Measurements from ENCODE around the gene BRPF3.

BRPF3 gene

GRCh38 chr6:36196113-36196879, at the start of gene BRPF3:
Gene BRPF3, plus strand, starts transcription at chr6:36196744. Its CDS starts 3,579 bp downstream, at chr6:36200323.
- no peak for FAIRE-seq
- DNase-seq (ENCODE audit: low spot score) = peak; percentile 45

GRCh38 chr6:36147294-36147693, 49.2 kb upstream of the BRPF3 start:
- FAIRE-seq (no peak), DNase-seq (ENCODE audit: low spot score) (no peak)

DNA sequence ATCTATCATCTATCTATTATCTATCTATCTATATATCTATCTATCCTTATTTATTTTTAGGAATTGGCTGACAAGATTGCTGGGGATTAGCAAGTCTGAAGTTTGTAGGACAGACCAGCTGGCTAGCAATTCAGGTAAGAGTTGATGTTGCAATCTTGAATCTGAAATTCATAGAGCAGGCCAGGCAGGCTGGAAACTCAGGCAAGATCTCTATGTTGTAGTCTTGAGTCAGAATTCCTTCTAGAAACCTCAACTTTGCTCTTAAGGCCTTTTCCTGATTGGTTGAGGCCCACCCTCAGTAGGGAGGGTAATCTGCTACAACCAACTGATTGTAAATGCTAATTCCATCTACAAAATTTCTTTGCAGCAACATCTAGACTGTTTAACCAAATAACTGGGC, 47.1 kb upstream of the BRPF3 start:
- FAIRE-seq = no peak
- DNase-seq (ENCODE audit: low spot score) = no peak

DNA sequence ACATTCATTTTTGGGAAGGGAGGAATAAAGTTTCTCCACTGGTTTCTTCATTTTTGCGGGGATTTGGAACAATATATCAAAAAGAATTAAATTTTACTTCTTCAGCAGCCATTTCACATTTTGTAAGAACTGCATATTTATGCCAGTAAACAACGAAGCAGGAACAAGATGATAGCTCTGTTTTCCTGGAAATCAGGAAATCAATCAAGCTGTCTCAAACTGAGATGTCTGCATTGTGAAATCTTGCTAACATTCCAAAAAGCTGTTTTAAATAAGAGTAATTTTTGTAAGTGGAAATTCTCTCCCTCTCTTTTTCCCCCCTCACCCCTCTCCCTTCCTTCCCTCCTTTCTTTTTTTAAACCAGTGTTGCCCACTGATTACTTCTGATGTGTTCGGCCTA, 46.3 kb upstream of the BRPF3 start:
- FAIRE-seq (no peak), DNase-seq (ENCODE audit: low spot score) (no peak)

DNA sequence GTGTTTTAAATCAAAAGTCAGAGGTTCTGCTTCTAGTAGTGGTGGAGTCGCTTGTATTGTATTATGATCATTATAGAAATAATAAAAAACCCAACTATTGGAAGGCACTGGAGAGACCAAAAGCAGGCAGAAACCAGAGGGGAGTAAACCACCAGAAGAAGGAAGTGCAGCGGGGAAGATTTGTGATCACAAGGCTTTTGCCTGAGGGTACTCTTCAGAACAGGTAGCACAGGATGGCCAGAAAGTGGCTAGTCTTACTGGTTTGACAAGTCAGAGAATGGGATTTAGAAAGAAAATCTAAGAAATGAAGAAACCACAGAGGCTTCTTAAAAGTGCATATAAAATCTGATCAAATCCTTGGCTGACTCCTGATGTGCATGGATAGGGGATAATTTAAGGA, 42.3 kb upstream of the BRPF3 start:
- DNase-seq (ENCODE audit: low spot score) = no peak
- FAIRE-seq = no peak

GRCh38 chr6:36155662-36156061, 40.9 kb upstream of the BRPF3 start:
- no peak for FAIRE-seq
- no peak for DNase-seq (ENCODE audit: low spot score)

GRCh38 chr6:36160147-36160760, 36.3 kb upstream of the BRPF3 start:
- no peak for DNase-seq (ENCODE audit: low spot score)
- FAIRE-seq = no peak

DNA sequence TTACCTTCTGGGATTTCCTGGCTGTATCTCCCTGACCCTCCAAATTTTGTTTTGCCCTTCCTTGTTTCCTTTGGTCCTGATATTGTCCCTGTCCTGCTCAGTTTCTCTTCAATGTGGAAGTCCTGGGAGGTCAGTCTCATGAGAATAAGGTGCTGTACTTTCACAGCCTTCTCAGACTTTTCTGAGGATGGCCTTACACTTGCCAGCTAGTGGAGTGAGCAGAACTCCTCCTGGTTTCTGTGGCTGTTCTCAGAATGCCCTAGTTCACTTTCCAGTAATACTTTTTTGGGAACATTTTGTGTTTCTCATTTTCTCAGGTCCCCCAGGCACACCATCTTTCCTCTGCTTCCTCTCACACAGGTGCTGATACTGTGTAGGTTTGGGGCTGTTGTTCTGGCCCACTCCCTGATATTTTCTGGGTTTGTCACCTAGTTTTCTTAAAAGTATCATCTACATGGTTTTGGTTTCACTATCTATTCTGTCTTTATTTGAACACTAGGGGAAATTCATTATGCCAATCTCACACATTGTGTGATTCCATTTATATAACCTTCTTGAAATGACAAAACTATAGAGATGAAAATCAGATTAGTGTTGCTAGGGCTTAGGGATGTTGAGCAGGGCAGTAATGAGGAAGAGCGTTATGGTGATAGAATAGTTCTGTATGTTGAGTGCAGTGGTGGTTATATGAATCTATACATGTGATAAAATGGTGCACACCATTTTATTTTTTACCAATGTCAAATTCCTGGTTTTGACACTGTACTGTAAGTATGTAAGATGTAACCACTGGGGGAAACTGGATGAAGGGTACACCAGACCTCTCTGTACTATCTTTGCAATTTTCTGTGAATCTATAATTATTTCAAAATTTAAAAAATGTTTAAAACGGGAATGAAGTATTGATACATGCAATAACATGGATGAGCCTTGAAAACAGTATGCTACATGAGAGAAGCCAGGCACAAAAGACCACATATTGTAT, 27.2 kb upstream of the BRPF3 start:
- DNase-seq (ENCODE audit: low spot score) = no peak
- FAIRE-seq = no peak

GRCh38 chr6:36170704-36171103, 25.8 kb upstream of the BRPF3 start:
- FAIRE-seq (no peak), DNase-seq (ENCODE audit: low spot score) (no peak)

DNA sequence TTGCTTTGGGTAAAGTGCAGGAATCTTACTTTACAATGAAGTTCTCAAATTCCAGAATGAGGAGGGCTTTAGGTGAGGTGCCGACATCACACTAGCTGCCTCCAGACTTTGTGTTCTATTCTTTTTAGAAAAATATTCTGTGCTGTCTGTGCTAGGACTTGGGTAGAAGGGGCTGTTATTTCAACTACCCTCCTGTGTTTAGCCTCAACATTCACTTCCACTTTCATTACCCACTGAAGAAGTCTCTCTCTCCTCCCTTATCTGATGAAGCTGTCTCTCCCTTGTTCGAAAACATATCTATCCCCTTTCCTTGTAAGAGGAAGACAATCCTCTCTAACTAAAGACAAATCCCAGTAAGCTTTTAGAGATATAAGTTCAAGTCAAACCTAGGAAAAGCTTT, 25.0 kb upstream of the BRPF3 start:
- DNase-seq (ENCODE audit: low spot score) (no peak), FAIRE-seq (no peak)

DNA sequence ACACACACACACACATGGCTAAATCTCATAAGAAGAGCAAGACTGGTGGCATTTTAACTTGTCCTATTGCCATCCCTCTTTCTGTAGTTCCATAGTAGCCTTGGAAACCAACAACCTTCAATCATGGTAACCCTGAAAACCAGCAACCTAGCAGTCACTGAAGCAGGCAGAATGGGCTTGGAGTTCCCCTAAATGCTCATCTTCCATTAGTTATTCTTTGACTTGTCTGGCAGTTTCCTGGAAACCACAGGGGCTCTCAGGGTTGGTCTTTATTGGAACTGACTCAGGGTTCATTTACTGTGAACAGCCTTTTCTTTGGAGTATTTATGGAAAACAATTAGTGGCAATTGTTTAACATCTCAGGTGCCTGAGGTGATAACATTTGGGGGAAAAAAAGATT, 19.4 kb upstream of the BRPF3 start:
- DNase-seq (ENCODE audit: low spot score) (peak; percentile 67), FAIRE-seq (peak; percentile 81)

GRCh38 chr6:36178544-36178943, 18.0 kb upstream of the BRPF3 start:
- FAIRE-seq = no peak
- DNase-seq (ENCODE audit: low spot score) = no peak

DNA sequence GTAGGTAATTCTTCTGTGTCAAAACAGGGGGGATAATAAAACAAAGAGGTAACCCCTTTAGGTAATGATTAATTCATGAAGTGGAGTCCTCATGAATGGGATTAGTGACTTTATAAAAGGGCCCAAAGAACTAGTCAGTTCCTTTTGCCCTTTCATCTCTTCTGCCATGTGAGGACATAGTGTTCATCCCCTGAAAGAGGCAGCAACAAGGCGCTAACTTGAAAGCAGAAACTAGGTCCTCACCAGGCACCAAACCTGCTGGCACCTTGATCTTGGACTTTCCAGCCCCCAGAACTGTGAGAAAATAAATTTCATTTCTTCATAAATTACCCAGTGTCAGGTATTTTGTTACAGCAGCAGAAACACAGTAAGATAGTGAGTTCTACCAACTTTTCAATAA, 16.4 kb upstream of the BRPF3 start:
- DNase-seq (ENCODE audit: low spot score) (no peak), FAIRE-seq (no peak)

GRCh38 chr6:36184311-36184710, 12.2 kb upstream of the BRPF3 start:
- DNase-seq (ENCODE audit: low spot score) (no peak), FAIRE-seq (no peak)

DNA sequence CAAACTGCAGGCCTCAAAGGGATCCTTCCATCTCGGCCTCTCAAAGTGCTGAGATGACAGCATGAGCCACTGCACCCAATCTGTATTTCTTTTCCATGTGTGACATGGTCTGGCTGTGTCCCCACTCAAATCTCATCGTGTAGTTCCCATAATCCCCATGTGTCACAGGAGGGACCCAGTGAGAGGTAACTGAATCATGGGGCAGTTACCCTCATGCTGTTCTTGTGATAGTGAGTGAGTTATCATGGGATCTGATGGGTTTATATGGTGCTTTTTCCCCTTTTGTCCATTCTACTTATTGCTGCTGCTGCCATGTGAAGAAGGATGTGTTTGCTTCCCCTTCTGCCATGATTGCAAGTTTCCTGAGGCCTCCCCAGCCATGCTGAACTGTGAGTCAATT, 10.3 kb upstream of the BRPF3 start:
- no peak for DNase-seq (ENCODE audit: low spot score)
- FAIRE-seq = no peak

- FAIRE-seq (no peak), DNase-seq (ENCODE audit: low spot score) (no peak)
These were observed 9.1 kb upstream of the BRPF3 start for GRCh38 chr6:36187446-36187845.

GRCh38 chr6:36195471-36196112, 952 bp upstream of the BRPF3 start:
- DNase-seq (ENCODE audit: low spot score) (no peak), FAIRE-seq (no peak)

DNA sequence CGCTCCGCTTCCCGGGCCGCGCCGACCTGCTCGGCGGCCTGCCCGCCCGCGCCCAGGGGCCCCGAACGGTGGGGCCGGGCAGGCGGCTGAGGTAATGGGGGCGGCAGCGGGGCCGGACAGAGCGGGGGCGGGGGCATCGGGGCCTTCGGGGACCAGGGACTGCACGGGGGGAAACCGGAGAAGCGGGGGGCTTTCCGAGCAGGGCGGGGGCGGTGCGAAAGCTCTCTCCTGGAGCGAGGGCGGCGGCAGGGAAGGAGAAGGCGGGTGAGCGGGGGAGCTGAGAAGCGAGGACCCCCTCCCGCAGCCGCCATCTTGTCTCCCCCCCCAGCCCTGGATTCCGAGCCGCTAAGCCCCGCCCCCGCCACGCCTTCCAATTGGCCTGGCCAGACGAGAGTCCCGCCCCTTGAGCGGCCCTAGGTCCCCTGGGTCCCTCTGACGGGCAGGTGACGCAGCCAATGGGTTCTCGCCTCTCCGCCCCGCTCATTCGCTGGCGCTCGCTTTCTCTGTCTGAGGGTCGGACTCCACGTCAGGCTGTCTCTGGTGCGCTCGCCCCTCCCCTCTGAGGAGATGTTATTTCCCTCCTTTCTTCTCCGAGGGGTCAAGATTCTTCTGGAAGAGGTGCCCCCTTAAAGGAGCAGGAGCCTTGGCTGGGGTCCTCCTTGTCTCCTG, 470 bp downstream of the BRPF3 start:
- DNase-seq (ENCODE audit: low spot score) (peak; percentile 86), FAIRE-seq (peak; percentile 8)

GRCh38 chr6:36197739-36198221, 1.2 kb downstream of the BRPF3 start:
- no peak for FAIRE-seq
- DNase-seq (ENCODE audit: low spot score) = no peak

- DNase-seq (ENCODE audit: low spot score) (no peak), FAIRE-seq (no peak)
These were observed 2.4 kb downstream of the BRPF3 start for GRCh38 chr6:36198986-36199385.
